Brain microvascular endothelial cell (primary cell): ENCODE data around the gene BABAM2.
"Not testable (repeated sequence)": the region's sequence is repeated elsewhere in the genome, so short reads cannot be mapped to it uniquely, and the experiment has no call there.

Experiments used
- DNase-seq: peaks from one replicate; pipeline ENCODE4 v3.0.0-alpha.2; 2020
- H3K27ac ChIP-seq: fragments of 250-450 bp; sonication (Bioruptor Pico); 2 replicates; pipeline ENCODE4 v1.5.1; 2020; ENCODE audit warnings: mild to moderate bottlenecking, moderate library complexity
- H3K27me3 ChIP-seq: fragments of 250-450 bp; sonication (Bioruptor Pico); replicated peaks from 2 replicates; pipeline ENCODE4 v1.5.1; 2020; ENCODE audit warnings: mild to moderate bottlenecking
- H3K36me3 ChIP-seq: fragments of 250-450 bp; sonication (Bioruptor Pico); replicated peaks from 2 replicates; pipeline ENCODE4 v1.5.1; 2020; ENCODE audit warnings: mild to moderate bottlenecking
- H3K4me3 ChIP-seq: 2 replicates; pipeline ENCODE4 v1.5.1; 2011; ENCODE audit warnings: low read depth, mild to moderate bottlenecking, control low read depth, low read length, moderate library complexity
- in situ Hi-C: cut with HindIII; loops from 2 replicates; pipeline ENCODE4 v1.10.0; 2017; ENCODE audit warnings: low sequenced_read_pairs, low pct_ligation_motif_present
- TF ChIP-seq, protein P1 (sequence below): IDR thresholded peaks from 2 replicates; pipeline ENCODE4 v1.5.1; 2011; ENCODE audit warnings: low read depth, mild to moderate bottlenecking, moderate library complexity, low read length, control low read depth, inconsistent platforms; ENCODE audit errors: missing control alignments

BABAM2 gene

DNA sequence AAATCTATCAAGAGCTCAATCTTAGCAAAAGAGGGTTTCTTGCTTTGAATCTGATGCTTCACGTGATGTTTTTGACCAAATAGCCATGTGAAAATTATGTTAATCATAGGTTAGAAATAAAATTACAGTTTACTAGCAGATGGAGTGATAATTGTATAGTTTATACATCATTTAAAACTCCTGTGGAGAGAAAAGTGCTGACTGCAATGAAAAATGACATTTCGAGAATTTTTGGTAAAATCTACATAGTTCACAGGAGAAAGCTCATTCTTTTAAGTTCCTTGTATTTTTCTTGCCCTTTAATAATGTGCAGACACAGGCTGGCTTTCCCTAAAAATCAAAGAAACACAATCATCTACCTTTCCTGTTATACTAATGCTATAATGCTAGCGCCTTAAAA, 33.6 kb upstream of the BABAM2 start:
- Histone ChIP-seq H3K4me3 (no peak overlapping the region), H3K27ac (no peak overlapping the region), H3K27me3 (no peaks in the 10 kb centered on the region), H3K36me3 (no peaks in the 10 kb centered on the region)
- DNase-seq: no peak
- TF ChIP-seq, protein P1, sequence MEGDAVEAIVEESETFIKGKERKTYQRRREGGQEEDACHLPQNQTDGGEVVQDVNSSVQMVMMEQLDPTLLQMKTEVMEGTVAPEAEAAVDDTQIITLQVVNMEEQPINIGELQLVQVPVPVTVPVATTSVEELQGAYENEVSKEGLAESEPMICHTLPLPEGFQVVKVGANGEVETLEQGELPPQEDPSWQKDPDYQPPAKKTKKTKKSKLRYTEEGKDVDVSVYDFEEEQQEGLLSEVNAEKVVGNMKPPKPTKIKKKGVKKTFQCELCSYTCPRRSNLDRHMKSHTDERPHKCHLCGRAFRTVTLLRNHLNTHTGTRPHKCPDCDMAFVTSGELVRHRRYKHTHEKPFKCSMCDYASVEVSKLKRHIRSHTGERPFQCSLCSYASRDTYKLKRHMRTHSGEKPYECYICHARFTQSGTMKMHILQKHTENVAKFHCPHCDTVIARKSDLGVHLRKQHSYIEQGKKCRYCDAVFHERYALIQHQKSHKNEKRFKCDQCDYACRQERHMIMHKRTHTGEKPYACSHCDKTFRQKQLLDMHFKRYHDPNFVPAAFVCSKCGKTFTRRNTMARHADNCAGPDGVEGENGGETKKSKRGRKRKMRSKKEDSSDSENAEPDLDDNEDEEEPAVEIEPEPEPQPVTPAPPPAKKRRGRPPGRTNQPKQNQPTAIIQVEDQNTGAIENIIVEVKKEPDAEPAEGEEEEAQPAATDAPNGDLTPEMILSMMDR: no peak
- in situ Hi-C loops: no loop called here

DNA sequence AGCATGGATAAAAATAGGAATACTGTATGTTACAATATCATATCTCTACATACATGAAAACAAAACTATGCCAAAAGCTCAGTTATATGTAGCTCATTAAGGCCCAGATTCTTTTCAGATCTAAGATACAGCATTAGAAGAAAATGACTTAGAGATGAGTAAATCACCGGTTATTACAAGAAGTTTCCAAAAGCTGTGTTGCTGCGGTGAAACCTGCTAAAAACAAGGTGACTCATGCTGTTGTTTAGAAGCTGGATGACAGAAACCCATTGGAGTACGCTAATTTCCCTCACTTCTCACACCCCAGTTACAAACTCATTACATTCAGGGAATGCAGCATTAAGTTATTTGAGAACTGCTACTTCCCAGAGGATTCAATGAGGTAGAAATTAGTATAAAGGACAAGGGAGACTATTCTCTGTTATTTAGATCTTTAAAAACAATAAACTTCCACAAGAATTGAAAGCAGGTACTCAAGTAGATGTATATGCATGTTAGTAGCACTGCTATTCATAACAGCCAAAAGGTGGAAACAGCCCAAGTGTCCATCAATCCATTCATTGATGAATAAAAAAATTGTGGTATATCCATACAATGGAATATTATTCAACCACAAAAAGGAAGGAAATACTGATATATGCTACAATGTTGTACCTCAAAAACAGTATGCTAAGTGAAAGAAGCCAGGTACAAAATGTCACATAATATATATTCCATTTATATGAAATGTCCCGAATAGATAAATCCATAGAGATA, 32.9 kb upstream of the BABAM2 start:
- H3K27ac ChIP-seq: no peak overlapping the region
- in situ Hi-C loops: no loop called here

DNA sequence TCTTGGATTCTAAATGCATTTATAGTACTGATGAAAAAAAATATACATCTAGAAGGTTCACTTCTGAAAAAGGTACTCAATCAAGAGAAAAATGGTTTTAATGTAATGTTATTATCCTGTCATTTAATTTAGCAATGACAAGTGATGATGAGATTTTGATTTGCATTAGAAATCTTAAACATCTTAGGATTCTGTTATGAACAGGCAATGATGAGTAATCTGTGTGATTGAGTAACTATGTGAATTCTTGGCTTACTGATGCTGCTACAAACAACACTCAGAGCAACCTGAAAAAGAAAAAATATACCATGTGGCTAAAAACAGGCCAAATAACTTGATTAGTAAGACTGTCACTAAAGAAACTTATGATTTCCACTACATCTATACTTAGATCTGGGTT, 30.4 kb upstream of the BABAM2 start:
- H3K27ac ChIP-seq: no peak overlapping the region
- H3K27me3 ChIP-seq: no peaks in the 10 kb centered on the region
- in situ Hi-C loops: no loop called here
- DNase-seq: peak; percentile 27
- H3K36me3 ChIP-seq: no peaks in the 10 kb centered on the region
- TF ChIP-seq, protein P1: no peak
- no peak overlapping the region for H3K4me3 ChIP-seq

More for the DNA sequence above, 32.9 kb upstream of the BABAM2 start:
- no peak overlapping the region for H3K4me3 ChIP-seq
- H3K27me3 ChIP-seq: no peaks in the 10 kb centered on the region
- H3K36me3 ChIP-seq: no peaks in the 10 kb centered on the region
- peak; percentile 18 for DNase-seq
- TF ChIP-seq, protein P1: no peak

DNA sequence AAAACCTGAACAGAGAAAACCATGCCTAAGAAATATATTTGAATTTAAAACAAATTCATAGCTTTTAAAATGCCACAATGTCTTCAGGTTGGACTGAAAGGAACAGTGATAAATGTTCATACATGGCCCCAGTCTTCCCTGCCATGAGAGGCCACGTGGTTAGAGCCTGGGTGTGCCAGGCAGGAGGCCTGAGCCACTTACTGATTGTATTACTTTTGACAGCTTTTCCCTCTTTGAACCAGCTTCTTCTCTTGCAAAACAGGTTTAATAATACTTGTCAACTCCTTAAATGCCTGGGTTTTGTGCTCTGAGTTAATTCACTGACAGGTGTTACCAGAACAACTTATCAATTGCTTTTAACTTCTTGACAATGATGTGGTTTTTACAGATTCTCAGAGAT, 27.4 kb upstream of the BABAM2 start:
- TF ChIP-seq, protein P1: no peak
- no peaks in the 10 kb centered on the region for H3K36me3 ChIP-seq
- in situ Hi-C loops: no loop called here

DNA sequence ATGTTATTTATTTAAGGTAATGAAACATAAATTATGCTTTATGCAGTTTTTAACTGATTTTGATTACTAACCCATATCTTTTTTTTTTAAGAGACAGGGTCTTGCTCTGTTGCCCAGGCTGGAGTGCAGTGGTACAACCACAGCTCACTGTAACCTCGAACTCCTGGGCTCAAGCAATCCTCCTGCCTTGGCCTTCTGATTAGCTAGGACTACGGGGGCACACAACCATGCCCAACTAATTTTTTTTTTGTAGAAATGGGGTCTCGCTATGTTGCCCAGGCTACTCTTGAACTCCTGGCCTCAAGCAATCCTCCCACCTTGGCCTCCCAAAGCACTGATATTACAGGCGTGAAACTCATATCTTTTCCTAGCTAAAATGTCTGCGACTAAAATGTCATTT, 26.6 kb upstream of the BABAM2 start:
- H3K36me3 ChIP-seq, H3K27me3 ChIP-seq, H3K27ac ChIP-seq, in situ Hi-C loops, H3K4me3 ChIP-seq, DNase-seq: not testable (repeated sequence)

More for the DNA sequence above, 27.4 kb upstream of the BABAM2 start:
- DNase-seq: no peak
- no peaks in the 10 kb centered on the region for H3K27me3 ChIP-seq
- no peak overlapping the region for H3K27ac ChIP-seq
- no peak overlapping the region for H3K4me3 ChIP-seq

DNA sequence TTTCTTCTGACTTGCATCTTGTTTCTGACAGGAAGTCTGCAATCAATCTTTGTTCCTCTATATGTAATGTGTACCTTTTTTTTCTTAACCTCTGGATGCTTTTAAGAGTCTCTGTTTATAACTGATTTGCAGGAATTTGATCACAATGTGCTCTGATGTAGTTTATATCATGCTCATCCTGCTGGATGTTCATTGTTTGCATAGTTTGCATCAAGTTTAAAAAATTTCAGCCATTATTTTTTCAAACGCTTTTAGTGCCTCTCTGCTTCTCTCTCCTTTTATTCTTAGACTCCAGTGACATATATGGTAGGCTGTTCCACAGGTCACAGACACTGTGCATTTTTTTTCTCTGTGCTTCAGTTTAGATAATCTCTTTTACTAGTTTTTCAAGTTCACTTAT, 24.3 kb upstream of the BABAM2 start:
- no peak overlapping the region for H3K4me3 ChIP-seq
- TF ChIP-seq, protein P1: no peak
- H3K36me3 ChIP-seq: no peaks in the 10 kb centered on the region
- in situ Hi-C loops: no loop called here
- no peaks in the 10 kb centered on the region for H3K27me3 ChIP-seq
- DNase-seq: no peak
- H3K27ac ChIP-seq: no peak overlapping the region
